Ectodermal cell (in vitro differentiated cells): ENCODE measurements around the gene BMP7.
A peak's percentile ranks its signal among the peaks of the same experiment; 100 is the strongest.

ENCODE experiments used
- H3K27ac ChIP-seq: 2 replicates; pipeline ENCODE4 v1.7.0; 2013; ENCODE audit warnings: mild to moderate bottlenecking, low read depth, low read length; ENCODE audit not compliant: insufficient read depth, poor library complexity, severe bottlenecking
- H3K27me3 ChIP-seq: 2 replicates; pipeline ENCODE4 v1.7.0; 2013; ENCODE audit warnings: mild to moderate bottlenecking, low read length; ENCODE audit not compliant: insufficient read depth, control insufficient read depth, poor library complexity, severe bottlenecking
- H3K36me3 ChIP-seq: one replicate; pipeline ENCODE4 v1.7.0; 2013; ENCODE audit warnings: low read length; ENCODE audit not compliant: control insufficient read depth, insufficient read depth
- H3K4me1 ChIP-seq: one replicate; pipeline ENCODE4 v1.7.0; 2013; ENCODE audit warnings: low read length; ENCODE audit not compliant: control insufficient read depth, insufficient read depth
- H3K4me3 ChIP-seq: 2 replicates; pipeline ENCODE4 v1.7.0; 2013; ENCODE audit warnings: low read depth, low read length, control low read depth; ENCODE audit not compliant: insufficient read depth
- H3K9me3 ChIP-seq: 2 replicates; pipeline ENCODE4 v1.7.0; 2013; ENCODE audit warnings: mild to moderate bottlenecking, low read length, moderate library complexity; ENCODE audit not compliant: control insufficient read depth
- WGBS, 2 experiments: methylation state at CpG; one replicate each; pipeline ENCODE4 v1.1.7; 2013; ENCODE audit warnings: missing lambda C conversion rate in 2 of 2; 5-methylcytosine and 5-hydroxymethylcytosine counted together

Gene BMP7

GRCh38 chr20:57234556-57235251 is 31.7 kb downstream of the BMP7 start:
- H3K27ac ChIP-seq = no peak overlapping the region
- H3K36me3 ChIP-seq = no peaks in the 10 kb centered on the region
- no peaks in the 10 kb centered on the region for H3K4me1 ChIP-seq
- WGBS, 2 experiments = 88 to 89% methylated on average over 11 of the region's 11 CpGs
- peaks cover 22% of the 10 kb centered on the region for H3K27me3 ChIP-seq
- H3K9me3 ChIP-seq = no peaks in the 10 kb centered on the region
- no peak overlapping the region for H3K4me3 ChIP-seq

DNA sequence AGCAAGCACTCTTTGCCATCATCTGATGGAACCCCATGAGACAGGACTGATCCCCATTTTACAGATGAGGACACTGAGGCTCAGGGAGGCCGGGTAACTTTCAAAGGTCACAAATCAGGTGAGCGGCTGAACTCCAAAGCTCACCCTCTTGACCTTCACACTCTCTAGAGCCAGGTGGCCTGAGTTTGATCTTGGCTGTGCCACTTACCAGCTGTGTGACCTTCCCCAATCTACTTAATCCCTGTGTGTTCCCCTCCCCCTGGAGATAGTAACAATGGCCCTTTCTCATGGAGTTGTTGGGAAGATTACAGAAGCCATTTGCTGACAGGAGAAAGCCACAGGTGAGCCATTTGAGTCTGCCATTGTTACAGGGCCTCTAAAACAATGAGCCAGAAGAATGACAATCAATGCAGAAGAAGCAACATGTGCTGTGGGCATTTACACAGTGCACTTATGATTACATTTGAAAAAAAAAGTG is 34.5 kb downstream of the BMP7 start:
- Histone ChIP-seq H3K27ac (no peak overlapping the region), H3K4me3 (no peak overlapping the region), H3K36me3 (no peaks in the 10 kb centered on the region), H3K4me1 (no peaks in the 10 kb centered on the region), H3K9me3 (no peaks in the 10 kb centered on the region), H3K27me3 (peaks cover 22% of the 10 kb centered on the region)
- WGBS, 2 experiments = 70 to 79% methylated on average over 2 of the region's 2 CpGs

- H3K4me1 ChIP-seq = no peaks in the 10 kb centered on the region
- no peak overlapping the region for H3K27ac ChIP-seq
- no peaks in the 10 kb centered on the region for H3K36me3 ChIP-seq
- peaks cover 22% of the 10 kb centered on the region for H3K27me3 ChIP-seq
- no peaks in the 10 kb centered on the region for H3K9me3 ChIP-seq
- H3K4me3 ChIP-seq = no peak overlapping the region
- 82 to 84% methylated on average over 8 of the region's 8 CpGs for WGBS, 2 experiments
These were observed 35.3 kb downstream of the BMP7 start for GRCh38 chr20:57231161-57231560.

DNA sequence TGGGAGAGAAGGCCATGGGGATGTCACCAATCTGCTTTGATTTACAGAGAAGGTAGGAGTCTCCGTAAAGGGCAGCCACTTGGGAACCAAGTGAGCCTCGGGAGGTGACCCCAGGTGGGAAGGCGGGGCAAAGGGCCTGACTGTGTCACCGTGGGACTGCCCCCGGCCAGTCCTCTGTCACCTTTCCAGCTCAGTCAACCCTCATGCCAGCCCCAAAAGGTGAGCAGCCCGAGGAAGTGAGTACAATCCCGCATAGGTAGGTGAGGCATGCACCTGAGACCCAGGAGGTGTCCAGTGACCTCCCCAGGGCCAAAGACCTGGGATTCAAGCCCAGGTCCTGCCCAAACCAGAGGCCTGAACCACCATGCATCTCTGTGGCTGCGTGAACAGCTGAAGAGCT is 36.2 kb downstream of the BMP7 start:
- Histone ChIP-seq H3K27ac (no peak overlapping the region), H3K27me3 (peaks cover 22% of the 10 kb centered on the region), H3K36me3 (no peaks in the 10 kb centered on the region), H3K9me3 (no peaks in the 10 kb centered on the region), H3K4me1 (no peaks in the 10 kb centered on the region), H3K4me3 (no peak overlapping the region)
- 91 to 92% methylated on average over 8 of the region's 8 CpGs for WGBS, 2 experiments

- peaks cover 22% of the 10 kb centered on the region for H3K27me3 ChIP-seq
These were observed 37.0 kb downstream of the BMP7 start for GRCh38 chr20:57229490-57229889.

GRCh38 chr20:57225830-57226229 is 40.6 kb downstream of the BMP7 start:
- Histone ChIP-seq H3K27ac (no peak overlapping the region), H3K4me1 (peaks cover 9% of the 10 kb centered on the region), H3K27me3 (no peaks in the 10 kb centered on the region), H3K36me3 (no peaks in the 10 kb centered on the region), H3K4me3 (no peak overlapping the region), H3K9me3 (no peaks in the 10 kb centered on the region)
- WGBS, 2 experiments = 86 to 91% methylated on average over 7 of the region's 7 CpGs

More at GRCh38 chr20:57229490-57229889, 37.0 kb downstream of the BMP7 start:
- H3K36me3 ChIP-seq = no peaks in the 10 kb centered on the region
- H3K4me3 ChIP-seq = no peak overlapping the region
- WGBS, 2 experiments = 75 to 81% methylated on average over 4 of the region's 4 CpGs
- H3K4me1 ChIP-seq = peaks cover 6% of the 10 kb centered on the region
- no peaks in the 10 kb centered on the region for H3K9me3 ChIP-seq
- no peak overlapping the region for H3K27ac ChIP-seq

- Histone ChIP-seq H3K36me3 (no peaks in the 10 kb centered on the region), H3K27me3 (no peaks in the 10 kb centered on the region), H3K4me3 (no peak overlapping the region), H3K27ac (no peak overlapping the region), H3K4me1 (peaks cover 9% of the 10 kb centered on the region), H3K9me3 (no peaks in the 10 kb centered on the region)
- 89 to 91% methylated on average over 4 of the region's 4 CpGs for WGBS, 2 experiments
These were observed 41.2 kb downstream of the BMP7 start for GRCh38 chr20:57225197-57225733.

- WGBS, 2 experiments = 72 to 79% methylated on average over 19 of the region's 19 CpGs
- no peaks in the 10 kb centered on the region for H3K9me3 ChIP-seq
- H3K36me3 ChIP-seq = no peaks in the 10 kb centered on the region
- H3K27ac ChIP-seq = peak overlapping the region; percentile 26
- H3K4me3 ChIP-seq = no peak overlapping the region
- no peaks in the 10 kb centered on the region for H3K27me3 ChIP-seq
- H3K4me1 ChIP-seq = peaks cover 9% of the 10 kb centered on the region
These were observed 41.8 kb downstream of the BMP7 start for GRCh38 chr20:57224641-57225138.

DNA sequence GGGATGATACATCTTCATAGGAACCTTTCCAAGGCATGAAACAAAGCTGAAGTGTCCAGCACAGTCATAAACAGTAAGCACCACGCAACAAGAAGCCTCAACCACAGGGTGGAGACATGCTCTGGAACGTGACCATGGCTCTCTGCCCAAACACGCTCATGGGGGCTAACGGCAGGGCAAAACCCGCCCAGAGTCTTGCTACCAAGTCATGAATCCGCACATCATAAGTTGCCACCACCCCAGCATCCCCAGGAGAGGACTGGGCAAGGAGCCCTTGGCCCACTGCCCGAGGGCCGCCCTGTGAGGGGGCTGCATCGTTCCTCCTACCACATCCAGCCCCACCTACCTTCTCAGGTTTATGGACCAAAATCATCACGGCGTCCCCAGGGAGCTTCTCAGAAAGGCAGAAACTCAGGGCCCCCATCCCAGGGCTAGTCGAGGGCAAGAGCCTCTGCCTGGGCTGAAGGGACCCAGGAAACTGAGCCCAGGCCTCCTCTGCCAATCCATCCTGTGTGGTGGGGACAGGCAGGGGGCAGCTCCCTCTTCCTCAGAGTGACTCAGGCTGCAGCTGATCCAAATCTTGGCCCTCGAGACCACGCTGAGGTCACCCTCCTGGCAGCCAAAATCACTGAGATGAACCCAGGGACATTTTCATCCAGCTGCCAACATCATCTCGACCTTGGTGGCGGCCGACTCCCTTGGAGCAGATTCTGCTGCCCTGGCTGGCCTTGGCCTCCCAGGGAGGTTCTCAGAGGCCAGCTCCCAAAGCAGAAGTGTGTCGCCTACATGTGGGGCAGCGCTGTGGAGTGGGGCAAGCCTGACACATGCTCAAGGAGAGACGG is 42.6 kb downstream of the BMP7 start:
- peaks cover 9% of the 10 kb centered on the region for H3K4me1 ChIP-seq
- no peaks in the 10 kb centered on the region for H3K27me3 ChIP-seq
- 93 to 94% methylated on average over 20 of the region's 20 CpGs for WGBS, 2 experiments
- H3K9me3 ChIP-seq = no peaks in the 10 kb centered on the region
- H3K36me3 ChIP-seq = peaks cover 7% of the 10 kb centered on the region
- no peak overlapping the region for H3K27ac ChIP-seq
- no peak overlapping the region for H3K4me3 ChIP-seq

GRCh38 chr20:57222631-57222950 is 43.9 kb downstream of the BMP7 start:
- peaks cover 9% of the 10 kb centered on the region for H3K4me1 ChIP-seq
- no peak overlapping the region for H3K4me3 ChIP-seq
- no peak overlapping the region for H3K27ac ChIP-seq
- H3K27me3 ChIP-seq = no peaks in the 10 kb centered on the region
- WGBS, 2 experiments = 96% methylated on average over 1 of the region's 1 CpG
- H3K36me3 ChIP-seq = peaks cover 7% of the 10 kb centered on the region
- no peaks in the 10 kb centered on the region for H3K9me3 ChIP-seq
